Keratinocyte (primary cell): ENCODE results near the gene RYR2.

Experiments used
- CTCF ChIP-seq, 3 experiments: IDR thresholded peaks in 1 of 3; conservative IDR thresholded peaks in 1 of 3; optimal IDR thresholded peaks in 1 of 3; 2 replicates in 2 of 3; 3 replicates in 1 of 3; pipeline versions ENCODE3 to v1.5.1; 2011; ENCODE audit warnings: low read length in 3 of 3, mild to moderate bottlenecking in 3 of 3, moderate library complexity in 2 of 3, control low read depth in 1 of 3, inconsistent platforms in 1 of 3; ENCODE audit not compliant: insufficient read depth in 2 of 3; ENCODE audit errors: extremely low read depth in 1 of 3
- EZH2 ChIP-seq: IDR thresholded peaks from one replicate; pipeline ENCODE4 v1.6.1; 2012; ENCODE audit warnings: inconsistent platforms, mild to moderate bottlenecking, low read length, moderate library complexity

DNA sequence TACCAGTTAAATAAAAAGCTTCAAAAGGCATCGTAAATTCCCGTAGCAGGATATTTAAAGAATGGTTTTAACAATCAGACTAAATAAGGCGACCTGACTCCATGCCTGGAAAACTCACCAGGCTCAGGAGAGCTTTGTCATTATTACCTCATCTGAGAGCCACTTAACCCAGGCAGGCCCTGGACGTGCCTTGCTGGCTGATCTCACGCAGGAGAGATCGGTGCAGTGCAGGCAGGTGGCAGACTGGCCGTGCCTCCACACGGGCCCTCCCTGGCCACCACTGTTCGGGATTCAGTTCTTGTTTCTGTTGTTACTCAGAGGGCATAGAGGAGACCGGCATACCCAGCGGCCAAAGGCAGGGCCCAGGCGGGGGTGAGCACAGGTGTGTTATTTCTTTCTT is 44.1 kb upstream of the RYR2 start:
- TF ChIP-seq CTCF (optimal IDR thresholded peaks at IDR 0.05 in 1 of 3, IDR thresholded peaks at IDR 0.05 in 1 of 3, conservative IDR thresholded peaks at IDR 0.05 in 1 of 3; ENCODE audit: extremely low read depth in 1 of 3, insufficient read depth in 2 of 3, low read length in 3 of 3) (no peak), EZH2 (no peak)
